OCI-LY3 (cell line): Measurements from ENCODE around the gene CEP131.

ENCODE experiments used
- EZH2phosphoT487 ChIP-seq: fragments of 200-600 bp; shearing (Covaris generic); IDR thresholded peaks from 2 replicates; pipeline ENCODE4 v1.6.1; 2018; ENCODE audit warnings: antibody characterized with exemption, mixed run types, low read depth
- TF ChIP-seq, protein P1 (sequence below): fragments of 200-600, 300-600 bp; sonication (generic); IDR thresholded peaks from 2 replicates; pipeline ENCODE4 v1.5.1; 2014; ENCODE audit warnings: antibody characterized with exemption, low read length, low read depth

GRCh38 chr17:81223762-81224130, 981 bp upstream of the CEP131 start:
- TF ChIP-seq, protein P1, sequence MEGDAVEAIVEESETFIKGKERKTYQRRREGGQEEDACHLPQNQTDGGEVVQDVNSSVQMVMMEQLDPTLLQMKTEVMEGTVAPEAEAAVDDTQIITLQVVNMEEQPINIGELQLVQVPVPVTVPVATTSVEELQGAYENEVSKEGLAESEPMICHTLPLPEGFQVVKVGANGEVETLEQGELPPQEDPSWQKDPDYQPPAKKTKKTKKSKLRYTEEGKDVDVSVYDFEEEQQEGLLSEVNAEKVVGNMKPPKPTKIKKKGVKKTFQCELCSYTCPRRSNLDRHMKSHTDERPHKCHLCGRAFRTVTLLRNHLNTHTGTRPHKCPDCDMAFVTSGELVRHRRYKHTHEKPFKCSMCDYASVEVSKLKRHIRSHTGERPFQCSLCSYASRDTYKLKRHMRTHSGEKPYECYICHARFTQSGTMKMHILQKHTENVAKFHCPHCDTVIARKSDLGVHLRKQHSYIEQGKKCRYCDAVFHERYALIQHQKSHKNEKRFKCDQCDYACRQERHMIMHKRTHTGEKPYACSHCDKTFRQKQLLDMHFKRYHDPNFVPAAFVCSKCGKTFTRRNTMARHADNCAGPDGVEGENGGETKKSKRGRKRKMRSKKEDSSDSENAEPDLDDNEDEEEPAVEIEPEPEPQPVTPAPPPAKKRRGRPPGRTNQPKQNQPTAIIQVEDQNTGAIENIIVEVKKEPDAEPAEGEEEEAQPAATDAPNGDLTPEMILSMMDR = no peak
- no peak for TF ChIP-seq EZH2phosphoT487
